PC-9 (cell line): ENCODE measurements around the gene LARP1B.

ENCODE experiments used
- EZH2 ChIP-seq: fragments of 200-600 bp; sonication (generic); IDR thresholded peaks from 2 replicates; pipeline ENCODE4 v1.8.0; 2017; ENCODE audit warnings: antibody characterized with exemption, low read depth
- TF ChIP-seq, protein P1 (sequence below): fragments of 200-600 bp; sonication (generic); conservative IDR thresholded peaks from 2 replicates; pipeline ENCODE4 v1.6.1; 2017; ENCODE audit warnings: mixed run types, antibody characterized with exemption, mild to moderate bottlenecking, moderate library complexity

DNA sequence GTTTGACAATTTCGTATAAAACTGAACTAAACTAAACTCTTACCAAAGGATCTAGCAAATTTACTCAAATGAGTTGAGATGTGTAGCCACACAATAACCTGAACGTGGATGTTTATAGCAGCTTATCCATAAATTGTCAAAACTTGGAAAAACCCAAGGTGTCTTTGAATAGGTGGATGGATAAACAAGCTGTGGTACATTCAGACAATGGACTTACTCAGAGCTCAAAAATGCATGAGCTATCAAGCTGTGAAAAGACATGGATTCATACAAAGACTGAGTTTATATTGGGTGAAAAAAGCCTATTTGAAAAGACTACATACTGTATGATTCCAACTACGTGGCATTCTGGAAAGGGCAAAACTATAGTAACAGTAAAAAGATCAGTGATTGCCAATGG, 69.5 kb downstream of the LARP1B start:
- TF ChIP-seq, protein P1, sequence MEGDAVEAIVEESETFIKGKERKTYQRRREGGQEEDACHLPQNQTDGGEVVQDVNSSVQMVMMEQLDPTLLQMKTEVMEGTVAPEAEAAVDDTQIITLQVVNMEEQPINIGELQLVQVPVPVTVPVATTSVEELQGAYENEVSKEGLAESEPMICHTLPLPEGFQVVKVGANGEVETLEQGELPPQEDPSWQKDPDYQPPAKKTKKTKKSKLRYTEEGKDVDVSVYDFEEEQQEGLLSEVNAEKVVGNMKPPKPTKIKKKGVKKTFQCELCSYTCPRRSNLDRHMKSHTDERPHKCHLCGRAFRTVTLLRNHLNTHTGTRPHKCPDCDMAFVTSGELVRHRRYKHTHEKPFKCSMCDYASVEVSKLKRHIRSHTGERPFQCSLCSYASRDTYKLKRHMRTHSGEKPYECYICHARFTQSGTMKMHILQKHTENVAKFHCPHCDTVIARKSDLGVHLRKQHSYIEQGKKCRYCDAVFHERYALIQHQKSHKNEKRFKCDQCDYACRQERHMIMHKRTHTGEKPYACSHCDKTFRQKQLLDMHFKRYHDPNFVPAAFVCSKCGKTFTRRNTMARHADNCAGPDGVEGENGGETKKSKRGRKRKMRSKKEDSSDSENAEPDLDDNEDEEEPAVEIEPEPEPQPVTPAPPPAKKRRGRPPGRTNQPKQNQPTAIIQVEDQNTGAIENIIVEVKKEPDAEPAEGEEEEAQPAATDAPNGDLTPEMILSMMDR, result no peak
- no peak for TF ChIP-seq EZH2
